ENCODE measurements around the gene CDH4. TPM values are rescaled to one million over a fixed set of nuclear protein-coding genes. Genes with fewer than 3 reads are reported as not detected.
"Not testable (repeated sequence)": the region's sequence is repeated elsewhere in the genome, so short reads cannot be mapped to it uniquely, and the experiment has no call there.

Gene CDH4
- total RNA-seq, 6 experiments from 2014 or later, result 5.8 to 12.8 (median 10.9) TPM

DNA sequence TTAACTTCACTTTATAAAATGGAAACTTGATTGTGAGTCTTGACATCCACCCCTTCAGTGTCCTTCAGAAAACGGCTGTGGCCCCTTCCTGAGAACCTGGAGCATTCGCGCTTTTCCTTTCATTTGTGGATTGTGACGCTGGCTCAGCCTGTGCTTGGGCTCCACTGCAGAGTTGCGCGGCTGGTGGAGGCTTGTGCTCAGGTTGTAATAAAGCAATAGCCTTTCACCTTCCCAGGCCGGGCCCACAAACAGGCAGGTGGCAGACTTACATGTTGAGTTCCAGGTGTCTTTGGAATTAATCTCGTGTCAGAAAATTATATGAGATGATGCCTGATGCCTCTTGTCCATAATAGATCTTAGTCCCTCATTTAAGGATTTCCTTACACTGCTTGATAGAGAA lies 199.9 kb downstream of the CDH4 start:
- Mint-ChIP-seq H3K9me3 (peaks cover 9% of the 10 kb centered on the region; the same call in 1 of the 2 replicates), H3K27ac (no peak overlapping the region), H3K36me3 (ENCODE audit: low read depth) (no peaks in the 10 kb centered on the region), H3K27me3 (ENCODE audit: insufficient read depth) (no peaks in the 10 kb centered on the region), H3K4me3 (no peak overlapping the region), H3K4me1 (ENCODE audit: low read depth) (no peaks in the 10 kb centered on the region)
- TF ChIP-seq, protein P1, sequence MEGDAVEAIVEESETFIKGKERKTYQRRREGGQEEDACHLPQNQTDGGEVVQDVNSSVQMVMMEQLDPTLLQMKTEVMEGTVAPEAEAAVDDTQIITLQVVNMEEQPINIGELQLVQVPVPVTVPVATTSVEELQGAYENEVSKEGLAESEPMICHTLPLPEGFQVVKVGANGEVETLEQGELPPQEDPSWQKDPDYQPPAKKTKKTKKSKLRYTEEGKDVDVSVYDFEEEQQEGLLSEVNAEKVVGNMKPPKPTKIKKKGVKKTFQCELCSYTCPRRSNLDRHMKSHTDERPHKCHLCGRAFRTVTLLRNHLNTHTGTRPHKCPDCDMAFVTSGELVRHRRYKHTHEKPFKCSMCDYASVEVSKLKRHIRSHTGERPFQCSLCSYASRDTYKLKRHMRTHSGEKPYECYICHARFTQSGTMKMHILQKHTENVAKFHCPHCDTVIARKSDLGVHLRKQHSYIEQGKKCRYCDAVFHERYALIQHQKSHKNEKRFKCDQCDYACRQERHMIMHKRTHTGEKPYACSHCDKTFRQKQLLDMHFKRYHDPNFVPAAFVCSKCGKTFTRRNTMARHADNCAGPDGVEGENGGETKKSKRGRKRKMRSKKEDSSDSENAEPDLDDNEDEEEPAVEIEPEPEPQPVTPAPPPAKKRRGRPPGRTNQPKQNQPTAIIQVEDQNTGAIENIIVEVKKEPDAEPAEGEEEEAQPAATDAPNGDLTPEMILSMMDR (IDR thresholded peaks at IDR 0.05), result no peak
- DNase-seq, result no peak

DNA sequence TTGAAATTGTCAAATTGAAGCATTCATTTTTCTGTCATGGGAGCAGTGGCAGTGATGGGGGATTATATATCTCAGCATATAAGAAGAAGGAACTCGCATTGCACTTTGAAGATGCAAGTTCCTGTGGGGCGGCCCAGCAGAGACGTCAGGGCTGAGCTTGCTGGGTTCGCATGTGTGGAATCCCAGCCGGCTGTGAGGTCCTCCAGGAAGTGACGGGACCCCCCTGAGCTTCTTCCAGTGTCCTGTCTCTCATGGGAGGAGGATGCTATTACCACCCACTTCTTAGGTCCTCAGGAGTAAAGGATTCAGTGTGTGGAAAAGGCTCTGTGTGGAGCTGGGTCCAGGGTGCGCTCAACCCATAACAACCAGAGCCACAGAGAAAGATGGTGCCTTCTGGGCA lies 201.2 kb downstream of the CDH4 start:
- DNase-seq, result no peak
- Mint-ChIP-seq H3K27ac (no peak overlapping the region), H3K4me3 (no peak overlapping the region), H3K4me1 (ENCODE audit: low read depth) (no peaks in the 10 kb centered on the region), H3K36me3 (ENCODE audit: low read depth) (no peaks in the 10 kb centered on the region), H3K9me3 (peaks cover 4% of the 10 kb centered on the region; the same call in 1 of the 2 replicates), H3K27me3 (ENCODE audit: insufficient read depth) (no peaks in the 10 kb centered on the region)
- TF ChIP-seq, protein P1 (IDR thresholded peaks at IDR 0.05), result no peak

DNA sequence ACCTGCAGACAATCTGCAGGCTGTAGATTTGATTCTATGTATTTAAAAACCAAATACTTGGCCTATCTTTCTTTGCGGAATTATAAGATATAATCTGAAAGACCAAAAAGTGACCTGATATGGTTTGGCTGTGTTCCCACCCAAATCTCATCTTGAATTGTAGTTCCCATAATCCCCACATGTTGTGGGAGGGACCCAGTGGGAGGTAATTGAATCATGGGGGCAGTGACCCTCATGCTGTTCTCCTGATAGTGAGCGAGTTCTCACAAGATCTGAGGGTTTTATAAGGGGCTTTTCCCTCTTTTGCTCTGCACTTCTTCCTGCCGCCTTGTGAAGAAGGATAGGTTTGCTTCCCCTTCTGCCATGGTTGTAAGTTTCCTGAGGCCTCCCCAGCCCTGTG lies 201.6 kb downstream of the CDH4 start:
- not testable (repeated sequence) for H3K9me3 Mint-ChIP-seq; H3K4me3 Mint-ChIP-seq; H3K27me3 Mint-ChIP-seq (ENCODE audit: insufficient read depth); H3K4me1 Mint-ChIP-seq (ENCODE audit: low read depth); H3K27ac Mint-ChIP-seq; DNase-seq; H3K36me3 Mint-ChIP-seq (ENCODE audit: low read depth)

DNA sequence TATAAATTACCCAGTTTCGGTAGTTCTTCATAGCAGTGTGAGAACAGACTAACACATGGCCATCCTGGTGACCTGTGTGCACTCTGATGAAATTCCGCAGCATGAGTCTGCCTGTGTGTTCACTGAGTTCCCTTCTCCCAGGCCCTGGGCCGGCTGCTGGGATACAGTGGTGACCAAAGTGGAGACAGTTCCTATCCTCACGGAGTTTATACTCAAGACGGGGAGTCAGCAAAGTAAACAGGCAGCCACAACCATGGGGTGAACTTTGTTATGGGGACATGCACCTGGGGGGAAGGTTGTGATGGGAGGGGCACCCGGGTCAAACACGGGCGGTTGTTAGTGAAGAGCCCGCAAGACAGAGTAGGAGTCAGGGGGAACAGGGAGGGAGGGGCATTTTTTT lies 202.0 kb downstream of the CDH4 start:
- TF ChIP-seq, protein P1 (IDR thresholded peaks at IDR 0.05), result no peak
- no peaks in the 10 kb centered on the region for H3K36me3 Mint-ChIP-seq (ENCODE audit: low read depth)
- no peak for DNase-seq
- no peaks in the 10 kb centered on the region for H3K4me1 Mint-ChIP-seq (ENCODE audit: low read depth)
- no peak overlapping the region for H3K27ac Mint-ChIP-seq
- H3K27me3 Mint-ChIP-seq (ENCODE audit: insufficient read depth), result no peaks in the 10 kb centered on the region
- H3K4me3 Mint-ChIP-seq, result no peak overlapping the region
- peaks cover 4% of the 10 kb centered on the region; the same call in 1 of the 2 replicates for H3K9me3 Mint-ChIP-seq

DNA sequence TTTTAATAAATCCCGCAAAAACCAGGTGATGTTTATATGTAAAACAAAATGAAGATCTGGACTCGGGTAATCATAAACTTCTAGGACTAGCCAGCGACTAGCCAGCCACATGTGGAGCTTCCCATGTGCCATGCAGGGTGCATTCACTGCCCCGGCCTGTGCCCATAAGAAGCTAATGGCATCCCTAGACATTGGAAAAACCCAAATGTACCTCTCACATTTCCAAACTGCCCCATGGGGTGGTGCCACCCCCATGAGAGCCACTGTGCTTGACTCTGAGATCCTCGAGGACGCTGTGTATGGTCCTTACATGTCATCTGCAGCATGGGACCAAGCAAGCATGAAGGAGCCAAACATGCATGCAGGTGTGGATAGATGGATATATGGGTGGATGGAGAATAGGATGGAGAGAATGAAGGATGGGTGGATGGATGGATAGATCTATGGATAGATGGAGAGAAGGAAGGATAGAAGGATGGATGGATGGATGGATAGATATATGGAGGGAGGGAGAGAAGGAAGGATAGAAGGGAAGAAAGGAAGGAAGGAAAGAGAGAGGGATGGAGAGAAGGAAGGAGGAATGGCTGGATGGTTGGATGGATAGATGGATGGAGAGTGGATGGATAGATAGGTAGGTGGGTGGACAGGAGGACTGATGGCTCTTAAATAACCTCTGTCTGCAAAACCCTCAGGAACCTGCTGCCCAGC lies 203.6 kb downstream of the CDH4 start:
- Mint-ChIP-seq H3K4me3 (no peak overlapping the region), H3K27ac (no peak overlapping the region), H3K27me3 (ENCODE audit: insufficient read depth) (no peaks in the 10 kb centered on the region), H3K9me3 (peaks cover 4% of the 10 kb centered on the region; the same call in 1 of the 2 replicates), H3K4me1 (ENCODE audit: low read depth) (no peaks in the 10 kb centered on the region), H3K36me3 (ENCODE audit: low read depth) (no peaks in the 10 kb centered on the region)
- DNase-seq, result no peak
- TF ChIP-seq, protein P1 (IDR thresholded peaks at IDR 0.05), result no peak

DNA sequence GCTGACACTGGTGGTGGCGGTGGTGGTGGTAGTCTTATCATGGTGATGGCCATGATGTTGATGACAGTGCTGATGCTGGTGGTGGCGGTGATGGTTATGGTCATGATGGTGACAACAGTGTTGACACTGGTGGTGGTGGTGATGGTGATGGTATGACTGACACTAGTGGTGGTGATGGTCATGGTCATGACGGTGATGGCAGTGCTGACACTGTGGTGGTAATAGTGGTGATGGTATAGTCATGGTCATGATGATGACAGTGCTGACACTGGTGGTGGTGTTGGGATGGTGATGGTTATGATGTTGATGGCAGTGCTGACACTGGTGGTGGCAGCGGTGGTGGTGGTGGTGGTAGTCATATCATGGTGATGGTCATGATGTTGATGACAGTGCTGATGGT lies 205.7 kb downstream of the CDH4 start:
- Mint-ChIP-seq H3K4me1 (ENCODE audit: low read depth) (no peaks in the 10 kb centered on the region), H3K4me3 (no peak overlapping the region), H3K27ac (no peak overlapping the region), H3K27me3 (ENCODE audit: insufficient read depth) (peaks cover 2% of the 10 kb centered on the region; the same call in 1 of the 2 replicates), H3K9me3 (peaks cover 7% of the 10 kb centered on the region; the same call in 1 of the 2 replicates), H3K36me3 (ENCODE audit: low read depth) (0 out of 2 replicates have a peak, but pooled peaks cover 4% of the 10 kb centered on the region)
- no peak for DNase-seq
- TF ChIP-seq, protein P1 (IDR thresholded peaks at IDR 0.05), result no peak
